Measurements from ENCODE around the gene ELK3. TPM values are rescaled to one million over a fixed set of nuclear protein-coding genes. Genes with fewer than 3 reads are reported as not detected.

The ELK3 gene
- polyA plus RNA-seq, 3 donors: 12.1 to 14.9 (median 14.6) TPM

- Mint-ChIP-seq H3K4me1 (no peaks in the 10 kb centered on the region), H3K27ac (no peak overlapping the region), H3K4me3 (no peak overlapping the region), H3K9me3 (no peaks in the 10 kb centered on the region), H3K36me3 (peaks cover 72 to 75% of the 10 kb centered on the region in 2 donors), H3K27me3 (ENCODE audit: low read depth in 3 of 3) (no peaks in the 10 kb centered on the region)
- no peaks in the 10 kb centered on the region for H3K79me2 ChIP-seq (ENCODE audit: insufficient read depth, low read length)
- 100% methylated on average over 1 of the region's 2 CpGs for WGBS (ENCODE audit: insufficient coverage)
- no peak overlapping the region for H2AFZ ChIP-seq (ENCODE audit: insufficient read depth, low read depth, low read length, poor library complexity, severe bottlenecking)
- no peak overlapping the region for H3K4me3 ChIP-seq (replicated peaks in 1 of 3; ENCODE audit: low read depth in 2 of 3, low read length in 3 of 3)
- peaks cover 89 to 100% of the 10 kb centered on the region in 2 donors for H3K36me3 ChIP-seq (replicated peaks in 1 of 2; ENCODE audit: control insufficient read depth in 1 of 2, insufficient read depth in 2 of 2, low read length in 2 of 2)
- no peak overlapping the region for H3K9ac ChIP-seq (ENCODE audit: insufficient read depth, low read length, poor library complexity, severe bottlenecking)
- no peak overlapping the region for H3K4me2 ChIP-seq (replicated peaks; ENCODE audit: extremely low read depth, low read length, poor library complexity, severe bottlenecking)
- intact Hi-C loops (cut with micrococcal nuclease): no loop called here
- no peaks in the 10 kb centered on the region for H3K27me3 ChIP-seq (ENCODE audit: control insufficient read depth in 2 of 2, insufficient read depth in 2 of 2, low read length in 2 of 2)
- no peaks in the 10 kb centered on the region for H3K4me1 ChIP-seq (ENCODE audit: control insufficient read depth in 1 of 2, insufficient read depth in 2 of 2, low read length in 2 of 2)
- no peak overlapping the region for H3K27ac ChIP-seq (ENCODE audit: low read depth in 1 of 2, low read length in 2 of 2)
- TF ChIP-seq CTCF (IDR thresholded peaks at IDR 0.05): no peak
- DNase-seq: no peak
- H4K20me1 ChIP-seq (ENCODE audit: insufficient read depth, low read length): peaks cover 59% of the 10 kb centered on the region
- no peaks in the 10 kb centered on the region for H3K9me3 ChIP-seq (replicated peaks in 1 of 2; ENCODE audit: control insufficient read depth in 1 of 2, insufficient read depth in 1 of 2, low read length in 2 of 2)
Measured at GRCh38 chr12:96266238-96266637, 72.1 kb downstream of the ELK3 start.

- Mint-ChIP-seq H3K27me3 (ENCODE audit: low read depth in 3 of 3) (peaks cover 0 to 2% (median 0%) of the 10 kb centered on the region in 3 donors), H3K4me1 (no peaks in the 10 kb centered on the region), H3K27ac (peak overlapping the region in 1 of 7 donors; percentile 10), H3K36me3 (peaks cover 67 to 71% of the 10 kb centered on the region in 2 donors), H3K4me3 (no peak overlapping the region), H3K9me3 (no peaks in the 10 kb centered on the region)
- Histone ChIP-seq H3K4me3 (replicated peaks in 1 of 3; ENCODE audit: low read depth in 2 of 3, low read length in 3 of 3) (no peak overlapping the region), H4K20me1 (ENCODE audit: insufficient read depth, low read length) (peaks cover 36% of the 10 kb centered on the region), H3K4me1 (ENCODE audit: control insufficient read depth in 1 of 2, insufficient read depth in 2 of 2, low read length in 2 of 2) (no peaks in the 10 kb centered on the region), H3K79me2 (ENCODE audit: insufficient read depth, low read length) (no peaks in the 10 kb centered on the region), H3K36me3 (replicated peaks in 1 of 2; ENCODE audit: control insufficient read depth in 1 of 2, insufficient read depth in 2 of 2, low read length in 2 of 2) (peaks cover 59 to 95% of the 10 kb centered on the region in 2 donors), H3K4me2 (replicated peaks; ENCODE audit: extremely low read depth, low read length, poor library complexity, severe bottlenecking) (no peak overlapping the region), H3K9ac (ENCODE audit: insufficient read depth, low read length, poor library complexity, severe bottlenecking) (no peak overlapping the region), H3K27me3 (ENCODE audit: control insufficient read depth in 2 of 2, insufficient read depth in 2 of 2, low read length in 2 of 2) (no peaks in the 10 kb centered on the region), H3K27ac (ENCODE audit: low read depth in 1 of 2, low read length in 2 of 2) (peak overlapping the region in 1 of 2 donors; percentile 9), H3K9me3 (replicated peaks in 1 of 2; ENCODE audit: control insufficient read depth in 1 of 2, insufficient read depth in 1 of 2, low read length in 2 of 2) (no peaks in the 10 kb centered on the region), H2AFZ (ENCODE audit: insufficient read depth, low read depth, low read length, poor library complexity, severe bottlenecking) (no peak overlapping the region)
- DNase-seq: no peak
- intact Hi-C loops (cut with micrococcal nuclease): no loop called here
- 100% methylated on average over 2 of the region's 8 CpGs for WGBS (ENCODE audit: insufficient coverage)
- TF ChIP-seq CTCF (IDR thresholded peaks at IDR 0.05): no peak
Measured at GRCh38 chr12:96271469-96272199, 77.5 kb downstream of the ELK3 start.

All from CD14-positive monocyte (primary cell).